Adrenal gland (tissue), 5 donors: ENCODE data around the gene MLH3.

ENCODE experiments used
- CTCF ChIP-seq, 6 experiments: fragments of 450-650 bp in 4 of 6; fragments of 200-600 bp in 2 of 6; sonication (generic) in 1 of 6; IDR thresholded peaks; 1 replicate in 5 of 6; 2 replicates in 1 of 6; pipeline versions ENCODE4 v1.5.1 to v1.8.0; 2016 to 2021; ENCODE audit warnings: antibody characterized with exemption in 6 of 6, mild to moderate bottlenecking in 2 of 6, moderate library complexity in 1 of 6
- POLR2A ChIP-seq, 2 donors: fragments of 450-650 bp; IDR thresholded peaks; one replicate each; pipeline ENCODE4 v1.6.1; 2017; ENCODE audit warnings: antibody characterized with exemption in 2 of 2, mild to moderate bottlenecking in 2 of 2, moderate library complexity in 1 of 2
- donor health status: DM: no; HTN: no; CAD: no.

DNA sequence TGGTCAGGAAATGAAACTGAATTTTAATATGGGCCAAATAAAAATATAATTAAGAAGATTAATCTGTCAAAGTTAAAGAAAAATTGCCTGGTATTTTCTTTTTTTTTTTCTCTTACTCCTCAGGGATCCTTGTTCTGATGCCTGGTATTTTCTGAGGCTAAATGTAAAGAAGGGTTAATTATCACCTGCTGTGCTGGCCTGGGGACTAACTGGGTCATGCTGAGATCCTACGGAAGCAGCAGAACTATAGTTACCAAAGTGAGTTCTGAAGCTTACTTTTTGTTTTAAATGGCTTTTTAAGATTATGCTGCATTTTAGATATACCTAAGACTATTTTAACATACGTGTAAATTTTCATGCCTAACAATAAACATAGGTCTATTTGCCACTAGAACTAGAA lies 41.4 kb upstream of the MLH3 start:
- TF ChIP-seq CTCF (IDR thresholded peaks at IDR 0.05), result no peak
- TF ChIP-seq POLR2A (IDR thresholded peaks at IDR 0.05), result no peak
